ENCODE results near the gene NXPH1.

NXPH1 gene

GRCh38 chr7:8507566-8507965, 74.2 kb downstream of the NXPH1 start:
- no peak for DNase-seq (ENCODE audit: low spot score)

GRCh38 chr7:8509621-8510020, 76.2 kb downstream of the NXPH1 start:
- no peak for DNase-seq (ENCODE audit: low spot score)

- DNase-seq (ENCODE audit: low spot score) = no peak
Measured at GRCh38 chr7:8511855-8512254, 78.4 kb downstream of the NXPH1 start.

GRCh38 chr7:8514781-8515519, 81.5 kb downstream of the NXPH1 start:
- DNase-seq (ENCODE audit: low spot score) = no peak

- no peak for DNase-seq (ENCODE audit: low spot score)
Measured at GRCh38 chr7:8515640-8516185, 82.3 kb downstream of the NXPH1 start.

GRCh38 chr7:8516976-8517375, 83.6 kb downstream of the NXPH1 start:
- no peak for DNase-seq (ENCODE audit: low spot score)

GRCh38 chr7:8528311-8528710, 94.9 kb downstream of the NXPH1 start:
- DNase-seq (ENCODE audit: low spot score) = no peak

- DNase-seq (ENCODE audit: low spot score) = no peak
Measured at GRCh38 chr7:8531991-8532515, 98.6 kb downstream of the NXPH1 start.

- DNase-seq (ENCODE audit: low spot score) = no peak
Measured at GRCh38 chr7:8536431-8536830, 103.0 kb downstream of the NXPH1 start.

- DNase-seq (ENCODE audit: low spot score) = no peak
Measured at GRCh38 chr7:8549046-8549445, 115.6 kb downstream of the NXPH1 start.

- DNase-seq (ENCODE audit: low spot score) = no peak
Measured at GRCh38 chr7:8560501-8560900, 127.1 kb downstream of the NXPH1 start.

- DNase-seq (ENCODE audit: low spot score) = no peak
Measured at GRCh38 chr7:8561449-8561848, 128.0 kb downstream of the NXPH1 start.

GRCh38 chr7:8564281-8564680, 130.9 kb downstream of the NXPH1 start:
- no peak for DNase-seq (ENCODE audit: low spot score)

- no peak for DNase-seq (ENCODE audit: low spot score)
Measured at GRCh38 chr7:8566016-8566415, 132.6 kb downstream of the NXPH1 start.

GRCh38 chr7:8567626-8568025, 134.2 kb downstream of the NXPH1 start:
- DNase-seq (ENCODE audit: low spot score) = no peak

GRCh38 chr7:8579661-8580194, 146.3 kb downstream of the NXPH1 start:
- no peak for DNase-seq (ENCODE audit: low spot score)

- DNase-seq (ENCODE audit: low spot score) = no peak
Measured at GRCh38 chr7:8581842-8582241, 148.4 kb downstream of the NXPH1 start.

- DNase-seq (ENCODE audit: low spot score) = no peak
Measured at GRCh38 chr7:8582728-8583127, 149.3 kb downstream of the NXPH1 start.

- no peak for DNase-seq (ENCODE audit: low spot score)
Measured at GRCh38 chr7:8585591-8585990, 152.2 kb downstream of the NXPH1 start.

GRCh38 chr7:8590225-8590624, 156.8 kb downstream of the NXPH1 start:
- DNase-seq (ENCODE audit: low spot score) = no peak

- no peak for DNase-seq (ENCODE audit: low spot score)
Measured at GRCh38 chr7:8590791-8591190, 157.4 kb downstream of the NXPH1 start.

- DNase-seq (ENCODE audit: low spot score) = no peak
Measured at GRCh38 chr7:8591289-8591688, 157.9 kb downstream of the NXPH1 start.

- DNase-seq (ENCODE audit: low spot score) = no peak
Measured at GRCh38 chr7:8592167-8592566, 158.8 kb downstream of the NXPH1 start.

- DNase-seq (ENCODE audit: low spot score) = no peak
Measured at GRCh38 chr7:8594115-8594514, 160.7 kb downstream of the NXPH1 start.
